ENCODE measurements around the gene LRRN3. TPM values are rescaled to one million over a fixed set of nuclear protein-coding genes. Genes with fewer than 3 reads are reported as not detected.

LRRN3 gene
- polyA plus RNA-seq, 1 experiment = 12.0 TPM

- Histone ChIP-seq H3K4me3 (ENCODE audit: low read depth, low read length) (no peak overlapping the region), H3K27ac (ENCODE audit: low read depth, low read length) (no peak overlapping the region), H3K27me3 (ENCODE audit: control insufficient read depth, insufficient read depth, low read length) (no peaks in the 10 kb centered on the region), H3K9me3 (ENCODE audit: control insufficient read depth, insufficient read depth, low read length) (no peaks in the 10 kb centered on the region)
- DNase-seq (ENCODE audit: low read depth, low spot score) = no peak
- no peak for TF ChIP-seq CTCF (IDR thresholded peaks at IDR 0.05; ENCODE audit: low read depth, low read length)
- POLR2A ChIA-PET = no interaction called here
- CTCF ChIA-PET = no interaction called here
These were observed 47.3 kb downstream of the LRRN3 start for GRCh38 chr7:111138193-111138569.

- TF ChIP-seq CTCF (IDR thresholded peaks at IDR 0.05; ENCODE audit: low read depth, low read length) = no peak
- CTCF ChIA-PET = no interaction called here
These were observed 47.7 kb downstream of the LRRN3 start for GRCh38 chr7:111138586-111138985.

GRCh38 chr7:111140091-111140865, 49.4 kb downstream of the LRRN3 start:
- Histone ChIP-seq H3K27ac (ENCODE audit: low read depth, low read length) (no peak overlapping the region), H3K27me3 (ENCODE audit: control insufficient read depth, insufficient read depth, low read length) (no peaks in the 10 kb centered on the region), H3K4me3 (ENCODE audit: low read depth, low read length) (no peak overlapping the region), H3K9me3 (ENCODE audit: control insufficient read depth, insufficient read depth, low read length) (no peaks in the 10 kb centered on the region)
- DNase-seq (ENCODE audit: low read depth, low spot score) = no peak
- ChIA-PET CTCF (interaction anchor here (0.6 kb wide), 1 partner anchor 128 kb away, joined by 6 read pairs; no protein-coding TSS in a partner anchor), POLR2A (no interaction called here)
- no peak for TF ChIP-seq CTCF (IDR thresholded peaks at IDR 0.05; ENCODE audit: low read depth, low read length)

More at GRCh38 chr7:111138586-111138985, 47.7 kb downstream of the LRRN3 start:
- H3K4me3 ChIP-seq (ENCODE audit: low read depth, low read length) = no peak overlapping the region
- H3K9me3 ChIP-seq (ENCODE audit: control insufficient read depth, insufficient read depth, low read length) = no peaks in the 10 kb centered on the region
- no peak overlapping the region for H3K27ac ChIP-seq (ENCODE audit: low read depth, low read length)
- H3K27me3 ChIP-seq (ENCODE audit: control insufficient read depth, insufficient read depth, low read length) = no peaks in the 10 kb centered on the region
- DNase-seq (ENCODE audit: low read depth, low spot score) = no peak
- POLR2A ChIA-PET = no interaction called here

- no peak for DNase-seq (ENCODE audit: low read depth, low spot score)
- no peak overlapping the region for H3K27ac ChIP-seq (ENCODE audit: low read depth, low read length)
- TF ChIP-seq CTCF (IDR thresholded peaks at IDR 0.05; ENCODE audit: low read depth, low read length) = no peak
- H3K9me3 ChIP-seq (ENCODE audit: control insufficient read depth, insufficient read depth, low read length) = no peaks in the 10 kb centered on the region
- H3K27me3 ChIP-seq (ENCODE audit: control insufficient read depth, insufficient read depth, low read length) = no peaks in the 10 kb centered on the region
- H3K4me3 ChIP-seq (ENCODE audit: low read depth, low read length) = no peak overlapping the region
- ChIA-PET CTCF (no interaction called here), POLR2A (no interaction called here)
These were observed 54.5 kb downstream of the LRRN3 start for GRCh38 chr7:111145472-111145871.

GRCh38 chr7:111146136-111146535, 55.2 kb downstream of the LRRN3 start:
- ChIA-PET CTCF (interaction anchor here (0.5 kb wide), 1 partner anchor 313 kb away, joined by 4 read pairs; no protein-coding TSS in a partner anchor), POLR2A (no interaction called here)
- no peak for DNase-seq (ENCODE audit: low read depth, low spot score)

More at GRCh38 chr7:111146136-111146535, 55.2 kb downstream of the LRRN3 start:
- no peak overlapping the region for H3K27ac ChIP-seq (ENCODE audit: low read depth, low read length)
- H3K9me3 ChIP-seq (ENCODE audit: control insufficient read depth, insufficient read depth, low read length) = no peaks in the 10 kb centered on the region
- no peak for TF ChIP-seq CTCF (IDR thresholded peaks at IDR 0.05; ENCODE audit: low read depth, low read length)
- H3K27me3 ChIP-seq (ENCODE audit: control insufficient read depth, insufficient read depth, low read length) = no peaks in the 10 kb centered on the region
- no peak overlapping the region for H3K4me3 ChIP-seq (ENCODE audit: low read depth, low read length)
